C4-2B (cell line): ENCODE data around the gene CHN1.

Experiments
- H3K27ac ChIP-seq: fragments of 450-650 bp; 2 replicates; pipeline ENCODE4 v1.5.1; 2017
- CTCF ChIP-seq: fragments of 450-650 bp; conservative IDR thresholded peaks from 2 replicates; pipeline ENCODE4 v1.5.1; 2017; ENCODE audit warnings: mild to moderate bottlenecking
- ZFX ChIP-seq: fragments of 450-650 bp; IDR thresholded peaks from 2 replicates; pipeline ENCODE4 v1.6.1; 2017

Gene CHN1

GRCh38 chr2:174881678-174882077 is 123.5 kb downstream of the CHN1 start:
- TF ChIP-seq ZFX (no peak), CTCF (no peak)
- no peak overlapping the region for H3K27ac ChIP-seq

- TF ChIP-seq CTCF (no peak), ZFX (no peak)
- no peak overlapping the region for H3K27ac ChIP-seq
Observed at GRCh38 chr2:174878537-174879147, 126.5 kb downstream of the CHN1 start.

GRCh38 chr2:174877751-174878150 is 127.4 kb downstream of the CHN1 start:
- no peak overlapping the region for H3K27ac ChIP-seq
- TF ChIP-seq CTCF (no peak), ZFX (no peak)

GRCh38 chr2:174877301-174877700 is 127.9 kb downstream of the CHN1 start:
- no peak overlapping the region for H3K27ac ChIP-seq
- TF ChIP-seq ZFX (no peak), CTCF (no peak)

GRCh38 chr2:174874085-174874484 is 131.1 kb downstream of the CHN1 start:
- H3K27ac ChIP-seq = no peak overlapping the region
- TF ChIP-seq ZFX (no peak), CTCF (no peak)

- no peak overlapping the region for H3K27ac ChIP-seq
- TF ChIP-seq ZFX (no peak), CTCF (no peak)
Observed at GRCh38 chr2:174873471-174873870, 131.7 kb downstream of the CHN1 start.

GRCh38 chr2:174870787-174871186 is 134.4 kb downstream of the CHN1 start:
- H3K27ac ChIP-seq = no peak overlapping the region
- no peak for TF ChIP-seq ZFX
- no peak for TF ChIP-seq CTCF
